ENCODE data around the gene EMP1.
"Not testable (repeated sequence)": the region's sequence is repeated elsewhere in the genome, so short reads cannot be mapped to it uniquely, and the experiment has no call there.

The EMP1 gene

DNA sequence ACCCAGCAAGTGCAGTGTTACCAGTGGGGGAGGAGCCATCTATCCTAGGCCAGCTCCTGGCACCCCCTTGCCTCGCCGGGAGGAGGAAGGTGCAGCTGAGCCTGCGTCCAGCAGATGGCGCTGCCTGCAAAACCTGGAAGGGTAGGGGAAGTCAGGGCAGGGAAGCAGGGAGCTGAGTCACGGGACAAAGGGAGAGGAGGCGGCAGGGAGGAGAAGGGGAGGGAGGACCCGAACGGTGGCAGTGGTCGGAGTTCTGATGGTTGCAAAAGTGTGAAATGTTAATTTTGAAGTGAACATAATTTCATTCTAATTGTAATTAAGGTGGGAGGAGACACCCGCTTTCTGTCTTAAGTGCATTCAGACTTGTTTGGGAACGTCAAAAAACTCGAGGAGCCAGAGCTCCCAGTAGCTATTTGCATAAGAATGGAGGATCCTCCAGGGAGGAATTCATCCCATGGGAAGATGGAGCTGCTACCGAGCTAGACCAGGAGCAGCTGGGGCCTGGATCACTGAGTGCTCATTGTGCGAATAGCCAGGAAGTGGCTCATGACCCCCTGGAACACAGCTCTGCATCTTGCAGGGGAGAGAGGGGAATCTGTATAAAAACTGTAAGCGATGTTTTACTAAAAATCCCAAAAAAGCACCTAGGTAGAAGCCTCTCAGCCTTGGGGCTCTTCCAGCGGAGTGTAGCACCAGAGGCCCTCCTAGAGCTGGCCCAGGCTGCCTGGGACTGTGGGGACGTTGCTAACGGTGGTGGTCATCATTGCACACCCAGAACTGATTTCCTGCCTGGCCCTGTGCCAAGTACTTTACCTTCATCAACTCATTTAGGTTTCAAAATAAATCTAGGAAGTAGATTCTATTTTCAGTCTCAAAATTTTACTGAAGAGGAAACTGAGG lies 59.5 kb downstream of the EMP1 start:
- in situ Hi-C loops (cut with MboI; ENCODE audit: low pct_unique_long_range_greater_than_20kb, low sequenced_read_pairs, unreplicated experiment) = no loop called here
- DNase-seq (ENCODE audit: low spot score) = peak; percentile 72
- TF ChIP-seq, protein P1, sequence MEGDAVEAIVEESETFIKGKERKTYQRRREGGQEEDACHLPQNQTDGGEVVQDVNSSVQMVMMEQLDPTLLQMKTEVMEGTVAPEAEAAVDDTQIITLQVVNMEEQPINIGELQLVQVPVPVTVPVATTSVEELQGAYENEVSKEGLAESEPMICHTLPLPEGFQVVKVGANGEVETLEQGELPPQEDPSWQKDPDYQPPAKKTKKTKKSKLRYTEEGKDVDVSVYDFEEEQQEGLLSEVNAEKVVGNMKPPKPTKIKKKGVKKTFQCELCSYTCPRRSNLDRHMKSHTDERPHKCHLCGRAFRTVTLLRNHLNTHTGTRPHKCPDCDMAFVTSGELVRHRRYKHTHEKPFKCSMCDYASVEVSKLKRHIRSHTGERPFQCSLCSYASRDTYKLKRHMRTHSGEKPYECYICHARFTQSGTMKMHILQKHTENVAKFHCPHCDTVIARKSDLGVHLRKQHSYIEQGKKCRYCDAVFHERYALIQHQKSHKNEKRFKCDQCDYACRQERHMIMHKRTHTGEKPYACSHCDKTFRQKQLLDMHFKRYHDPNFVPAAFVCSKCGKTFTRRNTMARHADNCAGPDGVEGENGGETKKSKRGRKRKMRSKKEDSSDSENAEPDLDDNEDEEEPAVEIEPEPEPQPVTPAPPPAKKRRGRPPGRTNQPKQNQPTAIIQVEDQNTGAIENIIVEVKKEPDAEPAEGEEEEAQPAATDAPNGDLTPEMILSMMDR (IDR thresholded peaks at IDR 0.05; ENCODE audit: extremely low read depth, insufficient read depth, missing control alignments) = peak; percentile 97

- in situ Hi-C loops (cut with MboI; ENCODE audit: low pct_unique_long_range_greater_than_20kb, low sequenced_read_pairs, unreplicated experiment) = no loop called here
- DNase-seq (ENCODE audit: low spot score) = no peak
- TF ChIP-seq, protein P1 (IDR thresholded peaks at IDR 0.05; ENCODE audit: extremely low read depth, insufficient read depth, missing control alignments) = no peak
Measured at GRCh38 chr12:13256692-13257045, 60.1 kb downstream of the EMP1 start.

DNA sequence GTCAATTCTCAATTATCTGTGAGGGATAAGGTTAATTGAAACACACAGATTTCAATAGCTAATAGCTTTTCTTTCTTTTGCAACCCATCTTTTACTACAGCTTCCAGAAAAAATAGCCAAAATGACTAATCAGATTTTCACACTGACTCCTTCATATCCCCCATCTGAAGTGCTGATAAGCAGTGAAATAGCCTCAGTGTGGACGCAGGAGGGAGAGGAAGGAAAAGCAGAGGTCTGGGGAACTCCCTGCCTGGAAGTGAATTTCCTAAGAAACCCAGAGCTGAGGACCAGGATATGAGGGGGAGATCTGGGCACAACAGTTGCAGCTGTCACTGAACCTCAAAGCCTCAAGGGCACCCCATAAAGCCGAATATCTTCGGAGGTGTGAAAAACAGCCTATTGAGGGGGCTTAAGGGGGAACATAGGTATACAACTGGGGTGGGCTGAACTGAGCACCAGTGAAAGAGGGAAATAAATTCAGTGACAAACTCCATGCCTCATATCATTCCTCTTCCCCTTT lies 60.9 kb downstream of the EMP1 start:
- no peak for DNase-seq (ENCODE audit: low spot score)
- TF ChIP-seq, protein P1 (IDR thresholded peaks at IDR 0.05; ENCODE audit: extremely low read depth, insufficient read depth, missing control alignments) = no peak
- in situ Hi-C loops (cut with MboI; ENCODE audit: low pct_unique_long_range_greater_than_20kb, low sequenced_read_pairs, unreplicated experiment) = no loop called here

GRCh38 chr12:13258197-13258596 lies 61.7 kb downstream of the EMP1 start:
- no peak for DNase-seq (ENCODE audit: low spot score)
- in situ Hi-C loops (cut with MboI; ENCODE audit: low pct_unique_long_range_greater_than_20kb, low sequenced_read_pairs, unreplicated experiment) = no loop called here
- TF ChIP-seq, protein P1 (IDR thresholded peaks at IDR 0.05; ENCODE audit: extremely low read depth, insufficient read depth, missing control alignments) = no peak

DNA sequence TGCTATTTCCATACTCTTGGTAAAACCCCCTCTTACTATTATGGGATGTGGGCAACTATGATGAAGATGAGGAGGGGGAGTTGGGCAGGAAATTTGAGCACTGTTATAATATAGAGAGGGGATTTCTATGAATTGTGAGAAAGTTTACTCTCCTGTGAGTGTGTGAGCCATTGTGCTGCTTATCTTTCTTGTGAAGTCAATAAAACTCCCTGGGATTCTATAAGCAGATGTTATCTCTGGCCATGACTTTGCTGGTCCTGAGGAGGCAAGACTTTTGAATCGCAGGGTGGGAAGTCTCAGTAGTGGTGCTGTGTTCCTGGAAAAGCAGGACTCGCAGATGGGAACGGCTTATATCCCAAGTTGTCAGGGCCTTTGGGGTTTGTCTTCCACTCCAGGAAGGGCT lies 62.2 kb downstream of the EMP1 start:
- no peak for DNase-seq (ENCODE audit: low spot score)
- TF ChIP-seq, protein P1 (IDR thresholded peaks at IDR 0.05; ENCODE audit: extremely low read depth, insufficient read depth, missing control alignments) = no peak
- in situ Hi-C loops (cut with MboI; ENCODE audit: low pct_unique_long_range_greater_than_20kb, low sequenced_read_pairs, unreplicated experiment) = no loop called here

GRCh38 chr12:13259625-13260024 lies 63.1 kb downstream of the EMP1 start:
- in situ Hi-C loops (cut with MboI; ENCODE audit: low pct_unique_long_range_greater_than_20kb, low sequenced_read_pairs, unreplicated experiment); DNase-seq (ENCODE audit: low spot score): not testable (repeated sequence)

- in situ Hi-C loops (cut with MboI; ENCODE audit: low pct_unique_long_range_greater_than_20kb, low sequenced_read_pairs, unreplicated experiment); DNase-seq (ENCODE audit: low spot score): not testable (repeated sequence)
Measured at GRCh38 chr12:13267826-13268225, 71.3 kb downstream of the EMP1 start.
